ENCODE data around the gene TP53I13.

The TP53I13 gene

DNA sequence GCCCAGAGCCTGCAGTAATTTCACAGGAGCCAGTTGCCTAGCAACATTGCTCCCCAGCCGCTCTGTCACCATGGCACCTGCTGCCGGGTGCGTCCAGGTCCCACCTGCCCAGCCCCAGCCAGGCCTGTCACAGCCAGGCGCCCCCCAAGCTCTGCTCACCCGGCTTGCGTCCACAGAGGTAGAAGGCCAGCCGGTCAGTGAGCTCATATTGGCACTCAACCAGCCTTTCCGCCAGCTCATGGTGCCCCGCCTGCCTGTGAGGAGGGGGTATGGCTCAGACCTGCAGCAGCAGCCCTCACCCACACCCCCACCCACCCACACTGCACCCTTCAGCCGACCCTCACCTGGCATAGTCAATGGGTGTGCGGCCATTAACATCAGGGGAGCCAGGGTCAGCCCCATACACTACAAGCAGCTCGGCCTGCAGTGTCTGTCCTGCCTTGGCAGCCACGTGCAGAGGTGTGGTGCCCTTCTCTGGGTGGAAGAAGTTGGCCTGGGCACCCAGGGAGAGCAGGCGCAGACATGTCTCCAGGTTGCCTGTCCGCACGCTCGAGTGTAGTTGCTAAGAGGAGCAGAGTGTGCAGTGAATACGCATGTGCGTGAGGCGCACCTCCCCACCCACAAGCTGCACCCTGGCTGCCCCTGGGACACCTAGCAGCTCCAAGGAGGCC is 13.2 kb downstream of the TP53I13 start:
- no peak for DNase-seq (ENCODE audit: low read depth in 2 of 2)

DNA sequence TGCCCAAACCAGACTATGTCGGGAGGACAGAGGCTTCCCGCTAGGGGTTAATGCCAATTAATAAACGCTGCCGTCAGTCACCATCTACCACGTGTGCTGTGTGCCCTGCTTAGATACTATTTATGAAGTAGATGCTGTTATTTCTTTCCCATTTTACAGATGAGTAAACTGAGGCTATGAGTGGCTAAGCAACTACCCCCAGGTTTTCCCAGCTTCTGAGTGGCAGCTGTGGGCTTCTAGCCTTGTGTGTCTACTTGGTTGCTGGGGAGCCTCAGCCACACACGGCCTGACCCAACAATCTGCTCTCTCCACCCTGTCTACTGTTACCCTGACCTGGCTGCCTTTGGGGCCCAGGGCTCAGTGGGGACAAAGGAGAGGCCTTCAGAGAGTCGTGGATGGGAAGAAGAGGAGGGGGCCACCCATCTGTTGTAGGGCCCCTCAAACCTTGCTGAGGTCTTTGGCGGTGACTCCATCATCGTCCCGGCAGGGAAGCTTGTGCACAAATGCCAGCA is 13.8 kb downstream of the TP53I13 start:
- no peak for DNase-seq (ENCODE audit: low read depth in 2 of 2)

DNA sequence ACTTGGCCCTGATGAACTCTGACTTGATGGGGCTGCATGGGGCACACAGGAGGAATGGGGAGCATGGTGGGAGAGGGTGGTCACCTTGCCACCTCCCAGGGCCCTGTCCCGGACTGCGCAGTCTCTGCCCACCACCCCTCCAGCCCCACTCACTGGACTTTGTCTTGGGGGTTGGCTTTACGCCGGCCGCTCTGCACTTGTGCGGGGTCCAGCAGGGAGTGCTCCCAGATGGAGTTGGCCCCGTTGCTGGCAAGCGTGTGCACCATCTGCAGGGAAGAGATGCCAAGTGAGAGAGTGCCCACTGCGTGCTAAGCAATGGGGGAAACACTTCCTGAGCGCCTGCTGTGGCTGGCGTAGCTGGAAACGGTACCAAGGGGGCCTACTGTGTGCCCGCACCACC is 14.3 kb downstream of the TP53I13 start:
- no peak for DNase-seq (ENCODE audit: low read depth in 2 of 2)

DNA sequence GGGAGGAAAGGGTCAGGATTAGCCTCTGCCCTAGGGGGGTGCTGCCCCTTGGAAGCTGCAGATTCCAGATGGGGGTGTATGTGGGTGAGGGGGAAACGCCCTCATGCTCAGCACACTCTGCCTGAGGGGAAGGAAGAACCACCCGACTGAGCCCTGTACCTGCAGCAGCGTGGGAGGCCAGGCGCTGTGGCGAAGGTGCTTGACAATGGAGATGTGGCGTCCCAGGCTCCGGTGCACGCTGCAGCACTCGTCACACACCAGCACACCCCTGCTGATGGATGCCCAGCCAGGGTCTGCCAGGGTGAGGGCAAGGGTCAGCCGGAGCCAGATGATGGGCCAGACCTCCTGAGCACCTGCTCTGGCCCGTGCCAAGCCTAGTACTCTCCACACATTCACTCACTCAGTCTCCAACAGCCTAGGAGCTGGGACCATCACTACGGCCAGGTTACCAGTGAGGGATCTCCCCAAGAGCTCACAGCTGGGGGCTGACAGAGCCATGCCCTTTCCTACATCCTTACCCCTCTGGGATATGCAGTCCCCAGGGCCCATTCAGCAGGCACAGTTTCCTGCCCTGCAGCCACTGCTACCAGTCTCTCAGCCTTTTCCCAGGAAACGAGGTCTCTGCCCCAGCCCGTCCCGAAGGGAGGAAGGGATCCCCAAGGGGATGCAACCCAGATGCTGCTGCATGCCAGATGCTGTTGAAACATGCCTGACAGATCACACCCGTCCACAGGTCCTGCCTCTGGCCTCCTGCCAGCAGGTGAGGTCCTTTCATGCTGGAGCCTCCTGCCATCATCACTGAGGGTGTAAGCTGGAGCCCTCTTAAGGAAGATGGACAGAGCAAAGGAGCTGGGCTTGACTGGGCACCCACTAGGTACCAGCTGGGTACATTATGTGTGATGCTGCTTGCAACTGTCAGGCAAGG is 15.1 kb downstream of the TP53I13 start:
- no peak for DNase-seq (ENCODE audit: low read depth in 2 of 2)

DNA sequence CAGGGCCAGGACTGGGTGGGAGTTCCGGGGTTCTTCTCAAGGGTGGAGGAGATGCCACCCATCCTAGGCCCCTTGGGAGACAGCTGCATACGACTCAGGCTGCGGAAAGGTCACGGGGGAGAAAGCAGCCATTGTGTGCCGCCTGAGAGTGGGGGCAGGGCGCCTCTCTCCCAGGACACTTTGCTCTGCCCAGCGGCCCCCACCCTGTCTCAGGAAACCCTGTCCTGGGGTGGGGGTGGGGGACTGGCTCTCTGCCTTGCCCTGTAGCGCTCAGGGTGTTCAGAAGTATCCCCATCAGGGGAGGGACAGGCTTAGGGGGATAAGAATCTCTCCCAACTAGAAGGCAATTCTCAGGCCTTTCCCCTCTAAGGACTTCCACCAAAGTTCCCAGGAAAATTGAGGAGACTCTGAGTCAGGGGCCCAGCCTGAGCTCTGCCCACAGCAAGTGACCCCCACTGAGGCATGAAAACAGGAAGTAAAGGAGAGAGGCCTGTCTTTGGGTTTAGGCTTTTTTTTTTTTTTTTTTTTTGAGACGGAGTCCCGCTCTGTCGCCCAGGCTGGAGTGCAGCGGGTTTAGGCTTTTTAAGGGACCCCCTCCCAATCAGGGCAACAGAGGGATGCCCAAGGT is 16.1 kb downstream of the TP53I13 start:
- no peak for DNase-seq (ENCODE audit: low read depth in 2 of 2)

DNA sequence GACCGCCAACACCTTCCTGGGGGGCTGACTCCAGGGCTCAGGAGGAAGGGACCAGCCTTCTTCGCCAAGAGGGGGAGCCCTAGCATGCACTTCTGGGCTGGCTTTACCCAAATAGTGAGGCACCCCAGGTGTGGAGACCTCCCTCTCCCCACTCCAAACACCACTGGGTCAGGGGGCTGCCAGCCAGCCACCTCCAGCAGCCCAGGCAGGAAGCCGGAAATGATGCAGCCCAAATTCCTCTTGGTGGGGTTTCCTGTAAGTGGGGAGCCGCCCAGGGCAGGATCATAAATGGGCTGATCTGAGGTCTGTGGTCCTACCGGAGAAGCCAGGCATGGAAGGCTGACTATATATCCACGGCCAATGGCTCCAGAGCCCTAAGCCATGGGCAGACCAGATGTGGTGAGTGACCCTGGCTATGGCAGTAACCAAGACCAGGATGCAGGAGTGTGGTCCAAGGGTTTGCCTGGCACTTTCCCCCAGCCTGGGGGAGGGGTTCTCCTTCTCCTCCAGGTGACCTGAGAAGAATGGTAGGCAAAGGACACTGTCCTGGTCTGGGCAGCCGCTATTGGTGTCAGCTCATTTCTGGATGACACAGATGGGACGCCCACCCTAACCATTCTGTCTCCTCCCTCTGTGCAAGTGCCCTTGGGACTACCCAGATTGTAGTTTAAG is 16.7 kb downstream of the TP53I13 start:
- DNase-seq (ENCODE audit: low read depth in 2 of 2): no peak

DNA sequence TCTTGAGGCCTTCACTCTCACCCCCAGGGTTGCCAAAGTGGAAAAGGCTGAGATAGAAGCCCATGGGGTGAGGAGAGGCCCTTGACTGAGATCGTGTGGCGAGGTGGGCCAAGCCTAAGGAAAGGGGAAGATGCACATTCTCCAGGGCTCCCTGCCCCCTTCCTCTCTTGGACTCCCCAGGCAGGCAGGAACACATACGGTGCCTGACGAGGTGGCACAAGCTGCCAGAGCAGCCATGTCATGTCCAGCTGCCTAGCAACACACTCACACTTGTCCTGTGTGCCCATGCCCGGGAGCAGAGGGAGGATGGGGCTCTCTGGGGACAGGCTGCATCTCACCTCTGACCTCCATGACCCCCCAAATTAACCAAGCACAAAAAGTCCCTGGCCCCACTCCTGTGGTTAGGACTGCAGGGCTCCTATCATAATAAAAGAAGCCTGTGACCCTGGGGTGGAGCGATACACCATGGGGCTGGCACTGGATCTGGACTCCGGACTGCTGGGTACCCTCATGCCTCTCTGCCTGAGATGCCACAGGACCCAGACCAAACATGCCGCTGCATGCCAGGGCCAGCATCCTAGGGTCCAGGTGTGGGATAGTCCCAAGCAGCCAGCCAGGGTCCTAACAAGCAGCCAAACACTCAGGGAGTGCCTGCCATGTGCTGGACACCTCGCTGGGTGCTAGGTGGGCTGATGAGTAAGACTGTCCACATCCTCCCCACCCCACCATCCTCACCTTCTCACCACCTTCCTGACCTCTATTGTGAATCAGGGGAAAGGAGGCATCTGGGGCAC is 18.4 kb downstream of the TP53I13 start:
- no peak for DNase-seq (ENCODE audit: low read depth in 2 of 2)

DNA sequence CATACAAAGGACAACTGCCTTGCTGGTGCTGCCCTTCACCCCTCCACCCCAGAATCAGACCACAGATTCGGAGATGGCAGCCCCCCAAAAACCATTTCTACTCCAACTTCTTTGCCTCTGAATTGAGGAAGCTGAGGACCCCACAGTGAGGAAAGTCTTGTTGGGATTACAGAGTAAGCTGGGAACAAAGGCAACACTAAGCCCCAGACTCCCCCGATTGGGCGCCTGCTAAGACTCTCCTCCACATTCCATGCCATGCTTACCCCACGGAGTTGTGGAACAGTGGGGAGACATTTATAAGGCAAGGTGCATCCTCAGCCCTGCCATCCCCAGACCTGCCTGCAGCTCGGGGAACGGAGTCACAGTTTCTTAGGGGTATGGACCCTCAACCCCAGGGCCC is 19.1 kb downstream of the TP53I13 start:
- no peak for DNase-seq (ENCODE audit: low read depth in 2 of 2)

DNA sequence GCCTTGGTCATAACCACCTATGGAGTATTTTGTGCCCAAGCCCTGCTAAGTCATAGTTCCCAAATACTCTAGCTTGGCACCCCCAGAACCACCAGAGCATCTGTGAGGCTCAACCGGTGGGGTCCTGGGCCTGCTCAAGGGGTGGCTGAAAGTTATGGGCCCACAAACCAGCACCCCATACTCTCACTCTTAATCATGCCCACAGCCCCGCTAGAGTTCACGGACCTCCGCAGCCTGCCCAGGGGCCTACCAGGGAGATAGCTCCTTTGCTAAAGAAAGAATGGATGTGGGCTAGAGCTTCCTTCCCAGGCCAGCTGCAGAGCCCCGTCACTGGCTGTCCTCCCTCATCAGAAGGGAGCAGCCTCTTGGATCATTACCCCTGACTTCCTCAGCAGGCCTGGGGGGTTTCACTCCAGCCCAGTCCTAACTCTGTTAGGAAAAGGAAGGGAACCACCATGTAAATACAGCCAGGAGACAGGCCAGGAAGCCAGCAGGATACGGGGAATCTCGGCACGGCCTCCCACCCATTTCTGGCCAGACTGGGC is 19.6 kb downstream of the TP53I13 start:
- DNase-seq (ENCODE audit: low read depth in 2 of 2): no peak

DNA sequence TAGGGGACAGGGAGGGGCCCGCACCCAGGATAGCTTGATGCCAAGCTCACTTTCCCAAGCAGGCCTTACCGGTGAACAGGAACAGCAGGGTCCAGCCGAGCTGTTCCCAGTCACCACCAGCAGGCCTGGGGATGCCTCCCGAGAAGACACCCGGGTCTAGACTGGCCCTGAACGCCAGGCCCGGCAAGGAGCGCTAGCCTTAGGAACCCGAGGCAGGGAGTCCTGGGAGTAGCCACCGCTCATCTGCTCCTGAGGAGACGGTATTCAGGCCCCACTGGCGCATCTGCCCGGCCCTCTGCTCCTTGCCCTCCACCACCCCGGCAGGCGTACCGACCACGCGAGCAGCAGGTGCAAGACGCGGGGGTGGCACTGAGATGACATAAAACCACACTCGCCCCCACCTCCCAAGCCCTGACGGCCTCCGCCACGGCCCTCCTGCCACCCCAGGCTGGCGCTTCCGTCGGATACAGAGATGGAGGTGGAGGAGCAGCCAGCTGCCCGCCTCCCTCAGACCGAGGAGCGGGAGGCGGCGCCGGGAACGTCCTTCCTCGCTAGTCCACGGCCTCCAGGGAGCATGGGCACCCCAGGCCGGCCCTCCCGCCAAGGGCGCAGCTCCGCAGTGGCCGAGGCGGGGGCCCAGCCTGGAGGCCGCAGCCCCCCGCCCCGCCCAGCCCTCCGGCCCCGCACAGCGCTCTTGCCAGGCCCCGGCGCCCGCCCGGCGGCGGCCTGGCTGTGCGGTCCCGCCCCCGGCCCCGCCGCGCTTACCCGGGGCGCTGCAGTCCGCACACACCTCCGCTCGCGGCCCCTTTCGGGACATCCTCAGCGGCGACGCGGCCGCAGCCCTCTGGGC is 20.3 kb downstream of the TP53I13 start:
- no peak for DNase-seq (ENCODE audit: low read depth in 2 of 2)

DNA sequence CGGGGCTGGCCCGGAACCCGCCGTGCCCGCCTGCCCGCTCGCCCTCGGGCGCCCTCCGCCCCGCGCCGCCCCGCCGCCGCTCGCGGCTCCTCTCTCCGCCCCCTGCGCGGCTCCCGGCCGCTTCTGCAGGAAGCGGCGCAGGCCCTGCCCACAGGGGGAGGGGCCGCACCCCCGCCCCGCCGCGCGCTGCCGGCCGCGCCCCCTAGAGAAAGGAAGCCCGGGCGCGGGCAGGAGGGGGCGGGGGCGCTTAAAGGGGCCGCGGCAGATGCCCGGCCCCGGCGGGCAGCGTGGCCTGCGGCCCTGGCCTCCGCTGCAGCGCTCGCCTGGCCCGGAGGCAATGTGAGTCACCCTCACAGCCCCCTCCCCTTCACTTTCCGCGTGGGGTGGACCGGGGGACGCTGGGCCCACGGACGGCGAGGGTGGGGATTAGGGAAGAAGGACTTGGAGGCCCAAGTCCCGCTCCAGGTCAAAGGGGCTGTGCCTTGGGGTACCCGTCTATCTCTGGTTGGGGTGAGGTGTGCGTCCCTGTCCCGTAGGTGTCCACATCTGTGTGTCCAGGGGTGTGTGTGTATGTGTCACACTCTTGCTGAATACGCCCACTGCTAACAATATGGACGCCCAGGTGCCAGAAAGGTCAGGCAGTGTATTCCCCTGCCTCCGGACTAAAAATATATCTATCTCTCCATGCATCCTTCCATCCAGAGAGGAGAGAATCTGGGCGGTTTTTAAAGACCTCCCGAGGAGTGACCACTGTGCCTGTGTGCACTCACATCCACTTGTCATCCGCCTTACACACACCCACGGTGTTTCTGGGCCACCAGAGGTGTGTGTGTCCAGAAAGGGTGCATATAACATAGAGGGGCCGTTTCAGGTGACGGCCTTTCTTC is 21.3 kb downstream of the TP53I13 start, which contains the start of gene GIT1:
Gene GIT1 (minus strand): TSS at position 125 of the 887 bp plus-strand sequence. CDS start 270 bp downstream, outside the sequence.
- peak; percentile 78 to 84 for DNase-seq (ENCODE audit: low read depth in 2 of 2)

DNA sequence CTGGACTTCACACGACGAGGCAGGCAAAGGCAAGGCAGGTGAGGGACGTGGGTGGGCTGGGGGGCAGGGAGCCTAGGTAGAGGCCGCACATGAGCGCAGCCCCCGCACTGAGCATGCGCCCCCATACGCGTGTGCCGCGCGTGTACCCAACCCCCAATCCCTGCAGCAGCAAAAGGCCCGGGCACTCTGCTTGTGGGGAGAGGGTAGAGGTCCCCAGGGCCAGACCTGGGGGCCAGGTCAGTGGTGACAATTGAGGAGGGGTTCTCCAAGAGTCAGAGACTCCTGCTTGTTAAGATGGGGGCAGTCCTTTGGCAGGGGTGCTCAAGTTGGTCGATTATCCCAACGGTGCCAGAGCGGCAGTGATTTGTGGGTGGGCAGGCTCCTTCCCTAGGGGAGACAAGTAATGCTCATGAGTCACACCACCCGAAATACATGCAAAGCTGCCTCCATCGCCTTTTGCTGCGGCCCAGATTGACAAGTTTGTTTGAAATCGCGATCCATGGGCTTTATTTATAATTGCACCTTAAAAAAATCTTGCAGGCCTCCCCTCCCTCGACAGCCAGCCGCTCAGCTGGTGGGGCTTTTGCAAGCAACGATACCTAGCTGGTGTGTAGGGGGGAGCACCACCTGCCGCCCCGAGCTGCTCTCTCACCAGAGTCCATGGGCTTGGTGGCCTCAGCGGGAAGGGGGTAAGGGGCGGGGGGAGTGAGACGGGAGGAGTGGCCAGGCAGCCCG is 22.1 kb downstream of the TP53I13 start:
- no peak for DNase-seq (ENCODE audit: low read depth in 2 of 2)

DNA sequence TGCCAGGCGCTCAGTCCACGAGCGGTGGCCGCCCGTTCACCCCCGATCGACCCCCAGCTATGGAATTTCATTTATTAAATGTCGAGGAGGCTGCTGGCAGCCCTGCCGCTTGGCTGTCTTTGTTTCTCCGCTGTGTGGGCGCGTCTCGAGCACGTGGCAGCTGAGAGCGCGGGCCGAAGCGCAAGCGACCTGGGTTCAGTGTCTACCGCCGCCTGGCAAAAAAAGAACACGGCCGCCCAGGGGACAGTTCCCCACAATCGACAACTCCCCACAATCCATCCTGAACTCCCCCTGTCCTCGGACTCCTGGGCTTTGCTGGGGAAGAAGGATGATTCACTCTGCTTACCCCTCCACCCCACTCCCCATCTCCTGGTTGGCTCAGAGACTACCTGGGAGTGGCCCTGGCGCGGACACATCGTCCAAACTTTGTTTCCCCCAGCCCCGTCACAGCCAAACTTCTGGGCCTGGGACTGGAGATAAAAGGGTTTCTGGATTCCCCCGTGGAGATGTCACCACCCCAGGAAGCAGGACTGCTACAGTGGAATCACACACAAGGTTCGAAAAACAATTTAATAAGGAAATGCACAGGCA is 22.7 kb downstream of the TP53I13 start:
- DNase-seq (ENCODE audit: low read depth in 2 of 2): no peak

DNA sequence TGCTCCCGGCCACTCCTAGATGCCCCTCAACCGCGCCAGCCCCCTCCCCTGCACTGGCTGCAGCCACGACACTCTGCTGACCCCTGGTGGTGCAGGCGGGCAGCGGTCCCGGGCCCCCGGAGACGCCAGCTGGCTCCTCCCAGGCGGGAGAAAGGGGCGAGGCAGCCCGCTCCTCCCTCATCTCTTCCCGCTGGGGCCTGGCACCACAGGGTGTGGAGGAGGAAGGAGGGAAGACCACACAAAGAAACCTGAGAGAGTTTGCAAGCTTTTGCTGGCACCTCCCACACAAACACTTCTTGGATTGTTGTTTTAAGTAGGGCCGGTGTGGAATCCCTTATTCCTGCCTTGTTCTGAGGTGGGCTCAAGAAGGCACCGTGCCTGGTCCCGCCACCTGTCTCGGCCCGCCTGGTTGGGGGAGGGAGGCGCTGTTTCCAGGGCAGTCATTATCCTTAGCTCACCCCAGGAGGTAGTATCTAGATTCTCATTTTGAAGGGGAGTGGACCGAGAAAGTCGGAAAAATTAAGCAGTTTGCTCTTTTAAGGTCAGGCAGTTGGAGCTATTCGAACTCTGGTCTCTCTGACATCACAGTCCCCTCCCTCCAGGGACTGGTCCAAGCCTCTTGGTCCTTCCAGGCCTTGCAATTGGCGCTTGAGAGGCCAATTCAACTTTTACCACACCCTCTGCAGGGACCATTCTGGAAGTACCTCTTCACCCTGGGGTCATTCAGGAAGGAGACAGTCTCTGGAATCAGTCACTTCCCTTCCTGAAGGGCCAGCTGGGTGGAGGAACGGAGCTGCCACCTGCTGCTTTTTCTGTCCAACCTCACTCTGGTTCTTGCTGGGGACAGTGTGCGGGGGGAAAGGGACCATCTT is 23.5 kb downstream of the TP53I13 start:
- peak; percentile 73 to 75 for DNase-seq (ENCODE audit: low read depth in 2 of 2)

DNA sequence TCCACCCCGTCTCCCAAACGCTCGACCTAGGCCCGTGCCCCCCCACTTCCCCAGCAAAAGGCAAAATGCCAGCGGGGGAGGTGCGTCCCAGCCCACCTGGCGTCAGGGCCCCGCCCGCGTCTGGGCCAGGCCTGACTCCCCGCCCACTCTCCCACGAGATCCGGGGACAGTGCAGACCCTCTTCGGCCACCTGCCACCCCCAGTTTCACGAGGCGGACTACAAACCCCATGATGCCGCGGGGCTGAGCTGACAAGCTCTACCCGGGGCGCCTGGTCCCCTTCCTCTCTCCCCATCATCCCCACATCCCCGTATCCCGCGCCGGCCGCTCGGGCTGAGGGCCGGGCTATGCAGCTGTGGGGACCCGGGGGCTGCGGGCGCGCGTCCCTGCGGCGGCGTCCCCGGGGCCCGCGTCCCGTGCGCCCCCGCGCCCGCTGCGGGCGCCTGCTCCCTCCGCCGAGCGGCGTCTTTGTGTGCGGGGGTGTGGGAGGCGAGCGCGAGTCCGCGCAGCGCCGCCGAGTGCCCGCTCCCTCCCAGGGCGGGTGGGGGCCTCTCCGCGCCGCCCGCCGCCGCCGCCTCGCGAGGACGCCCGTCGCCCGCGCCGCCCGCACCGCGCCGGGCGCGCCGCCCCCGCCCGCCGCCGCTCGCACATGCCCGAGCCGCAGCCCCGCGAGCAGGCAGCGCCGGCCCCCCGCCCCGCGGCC is 24.5 kb downstream of the TP53I13 start, which contains the start of gene ANKRD13B:
Gene ANKRD13B (plus strand): TSS at position 283 of the 702 bp plus-strand sequence. CDS start 490 bp downstream, outside the sequence.
- no peak for DNase-seq (ENCODE audit: low read depth in 2 of 2)

All from stimulated activated CD8-positive, alpha-beta memory T cell treated with anti-CD3 and anti-CD28 coated beads, Interleukin-15, amount 100 ng/mL, for 48 hours (primary cell).